ENCODE data around the gene RABGGTA. TPM values are rescaled to one million over a fixed set of nuclear protein-coding genes. Genes with fewer than 3 reads are reported as not detected.

Gene RABGGTA
- total and polyA plus RNA-seq, 2 experiments from 2014 or later: 17.6 to 20.7 TPM

- Histone ChIP-seq H4K20me1 (replicated peaks; ENCODE audit: insufficient read depth) (no peaks in the 10 kb centered on the region; the same call in 1 of the 2 replicates), H3K27me3 (ENCODE audit: insufficient read depth) (no peaks in the 10 kb centered on the region), H3K4me2 (no peak overlapping the region), H2AFZ (no peak overlapping the region), H3F3A (replicated peaks; ENCODE audit: low read depth) (no peaks in the 10 kb centered on the region), H3K36me3 (ENCODE audit: insufficient read depth) (no peaks in the 10 kb centered on the region), H3K79me2 (replicated peaks; ENCODE audit: insufficient read depth) (no peaks in the 10 kb centered on the region; the same call in 1 of the 2 replicates), H3K27ac (ENCODE audit: low read depth) (no peak overlapping the region), H3K4me1 (ENCODE audit: insufficient read depth) (0 out of 2 replicates have a peak, but pooled peaks cover 6% of the 10 kb centered on the region), H3K4me3 (no peak overlapping the region), H3K9me2 (ENCODE audit: insufficient read depth) (no peaks in the 10 kb centered on the region)
- H3K9me3 Mint-ChIP-seq: no peaks in the 10 kb centered on the region
- DNase-seq (ENCODE audit: low spot score): no peak
- H3K27ac Mint-ChIP-seq: no peak overlapping the region
- TF ChIP-seq STAT1 (IDR thresholded peaks at IDR 0.05; ENCODE audit: unreplicated experiment) (no peak), NANOG (IDR thresholded peaks at IDR 0.05; ENCODE audit: borderline replicate concordance) (no peak), ZNF331 (CRISPR knock-in tag; IDR thresholded peaks at IDR 0.05; ENCODE audit: low read depth) (no peak), CTCF (conservative IDR thresholded peaks at IDR 0.05; ENCODE audit: low read depth in 2 of 2) (no peak), JUNB (IDR thresholded peaks at IDR 0.05; ENCODE audit: unreplicated experiment) (no peak), ZNF114 (CRISPR knock-in tag; IDR thresholded peaks at IDR 0.05) (no peak), CREB1 (CRISPR knock-in tag; IDR thresholded peaks at IDR 0.05; ENCODE audit: low read depth) (no peak), EZH2phosphoT487 (IDR thresholded peaks at IDR 0.05; ENCODE audit: unreplicated experiment) (no peak), ETS1 (IDR thresholded peaks at IDR 0.05) (no peak), EZH2 (IDR thresholded peaks at IDR 0.05; ENCODE audit: low read depth, unreplicated experiment) (no peak), REST (IDR thresholded peaks at IDR 0.05; ENCODE audit: unreplicated experiment) (no peak), ZNF462 (CRISPR knock-in tag; IDR thresholded peaks at IDR 0.05) (no peak), POLR2AphosphoS5 (IDR thresholded peaks at IDR 0.05; ENCODE audit: low read depth) (no peak)
- H3K4me1 Mint-ChIP-seq: peaks cover 10% of the 10 kb centered on the region; the same call in 2 of the 3 replicates
- H3K27me3 Mint-ChIP-seq (ENCODE audit: insufficient read depth, low read depth, poor library complexity): peaks cover 10% of the 10 kb centered on the region
- ATAC-seq: no peak
- H3K4me3 Mint-ChIP-seq: no peak overlapping the region
- no peaks in the 10 kb centered on the region for H3K36me3 Mint-ChIP-seq (ENCODE audit: low read depth)
These were observed 6.4 kb upstream of the RABGGTA start for GRCh38 chr14:24277606-24278321.

Data from GM23338 (cell line).